Medulla oblongata (tissue), 1 donor: ENCODE results near the gene FOXP1.
A peak's percentile ranks its signal among the peaks of the same experiment; 100 is the strongest.

ENCODE experiments used
- DNase-seq: peaks from one replicate; pipeline ENCODE4 v3.0.0-alpha.2; 2015; ENCODE audit errors: extremely low spot score

FOXP1 gene

GRCh38 chr3:71586810-71587242 lies 3.3 kb upstream of the FOXP1 start:
- DNase-seq: no peak

DNA sequence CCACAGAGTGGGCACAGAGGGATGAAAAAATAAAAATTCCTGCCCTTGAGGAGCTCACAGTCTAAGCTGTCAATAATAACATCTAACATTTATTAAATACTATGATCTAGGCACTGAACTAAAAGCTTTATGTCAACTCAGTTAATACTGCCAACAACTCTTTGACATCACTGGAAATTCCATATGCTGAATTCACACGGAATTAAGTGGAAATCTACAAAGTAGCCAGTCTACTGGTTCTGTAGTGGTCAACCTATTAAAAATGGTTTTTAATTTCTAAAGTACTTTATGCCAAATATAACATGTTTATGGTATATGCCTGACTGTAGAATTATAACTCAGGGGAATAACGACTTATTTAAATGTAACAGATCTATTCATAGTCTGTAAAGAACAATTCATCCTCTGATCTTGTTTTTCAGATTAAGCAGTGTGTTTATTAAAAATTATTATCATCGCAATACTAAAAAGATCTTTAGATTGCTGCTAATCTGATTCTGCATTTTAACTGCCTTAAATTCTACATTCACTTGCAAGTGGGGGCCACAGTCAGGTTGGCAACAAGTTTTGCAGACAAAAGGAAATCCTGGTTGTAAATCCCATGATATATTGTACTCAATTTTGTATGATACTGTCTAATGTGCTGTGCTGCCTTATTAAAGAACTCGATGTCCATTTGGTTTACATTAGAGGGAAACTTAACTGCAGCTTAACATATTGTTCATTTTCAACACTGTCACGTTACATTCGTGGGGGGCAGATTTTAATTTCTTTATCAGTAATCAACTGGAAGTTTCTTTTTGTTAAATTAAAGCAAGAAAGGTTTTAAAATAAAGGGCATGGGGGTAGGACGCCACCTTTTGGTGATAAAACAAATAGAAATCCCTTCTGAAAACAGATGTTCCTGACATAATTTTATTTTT lies 2.6 kb upstream of the FOXP1 start:
- DNase-seq: peak; percentile 78

GRCh38 chr3:71585131-71585530 lies 1.6 kb upstream of the FOXP1 start:
- DNase-seq: peak; percentile 56

- DNase-seq: peak; percentile 80
Measured at GRCh38 chr3:71584394-71585011, 975 bp upstream of the FOXP1 start.

GRCh38 chr3:71582612-71583565 lies 639 bp downstream of the FOXP1 start:
- DNase-seq: peak; percentile 65

- peak; percentile 58 for DNase-seq
Measured at GRCh38 chr3:71582036-71582611, 1.4 kb downstream of the FOXP1 start.

- peak; percentile 48 for DNase-seq
Measured at GRCh38 chr3:71581457-71582035, 2.0 kb downstream of the FOXP1 start.

- DNase-seq: peak; percentile 23
Measured at GRCh38 chr3:71580636-71581456, 2.7 kb downstream of the FOXP1 start.

- DNase-seq: peak; percentile 46
Measured at GRCh38 chr3:71579935-71580406, 3.6 kb downstream of the FOXP1 start.

- DNase-seq: peak; percentile 19
Measured at GRCh38 chr3:71579326-71579934, 4.1 kb downstream of the FOXP1 start.

DNA sequence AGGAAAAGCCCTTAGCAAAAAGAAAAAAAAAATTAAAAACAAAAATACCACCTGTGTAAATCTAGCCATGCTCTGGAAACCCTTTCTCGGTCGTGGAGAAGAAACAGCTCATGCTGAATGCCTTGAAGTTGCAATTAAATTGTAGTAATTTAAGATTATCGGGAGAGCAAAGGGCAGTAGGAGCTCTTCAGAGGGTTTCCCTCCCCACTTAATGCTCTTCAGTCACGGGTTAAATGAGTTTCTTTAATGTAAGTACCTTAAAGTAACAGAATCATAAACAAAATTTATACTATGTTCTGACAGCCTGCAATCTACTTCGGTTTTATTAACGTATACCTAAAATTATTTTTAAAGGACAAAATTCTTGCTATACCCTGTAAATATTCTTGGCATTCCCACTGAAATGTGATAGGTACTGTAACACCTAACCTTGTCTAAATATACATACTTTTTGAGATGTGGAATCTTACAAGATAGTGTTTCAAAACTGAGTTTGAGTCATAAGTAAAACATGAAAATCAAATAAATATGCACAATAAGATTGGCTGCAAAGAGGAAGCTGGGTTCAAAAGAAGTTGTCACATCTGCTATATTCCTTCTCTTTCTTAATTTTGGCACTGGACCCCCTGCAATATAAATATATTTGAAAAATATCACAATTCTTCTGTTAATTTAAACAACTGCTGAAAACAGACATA lies 5.3 kb downstream of the FOXP1 start:
- no peak for DNase-seq

DNA sequence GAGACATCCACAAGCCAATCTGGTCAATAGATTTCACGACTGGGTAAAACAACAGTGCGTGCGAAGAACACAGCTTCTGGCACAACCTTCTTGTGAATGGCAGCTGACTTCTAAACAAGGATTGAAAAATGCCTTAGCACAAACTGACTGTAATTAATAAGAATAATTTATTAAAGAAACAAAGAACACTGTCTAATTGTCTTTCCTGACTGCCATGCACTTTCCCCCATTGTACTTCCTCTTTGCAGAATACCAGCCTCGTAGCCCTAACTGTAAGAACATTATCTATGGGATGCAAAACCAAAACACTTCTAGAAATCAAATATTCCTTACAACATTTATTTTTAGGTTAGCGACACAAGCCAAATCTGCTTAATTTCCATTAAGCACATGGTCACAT lies 6.5 kb downstream of the FOXP1 start:
- DNase-seq: peak; percentile 54

DNA sequence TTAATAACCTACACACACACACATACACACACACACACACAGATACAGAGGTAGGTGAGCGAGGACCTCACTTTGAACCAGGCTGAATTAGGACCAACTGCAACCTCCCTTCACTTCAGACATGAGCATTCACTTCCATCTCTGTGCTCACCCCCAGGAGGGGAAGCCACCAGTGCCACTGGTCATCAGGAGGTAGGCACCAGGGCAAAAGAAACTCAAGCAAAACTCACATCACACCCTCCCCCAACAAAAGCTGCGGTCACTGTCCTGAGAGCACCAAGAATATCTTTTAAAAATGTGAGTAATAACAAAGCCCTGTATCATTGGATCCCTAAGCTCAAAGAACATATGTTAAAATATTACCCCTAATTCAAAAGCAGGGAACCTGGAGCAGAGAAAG lies 8.1 kb downstream of the FOXP1 start:
- DNase-seq: no peak

- DNase-seq: no peak
Measured at GRCh38 chr3:71573181-71573580, 10.3 kb downstream of the FOXP1 start.

DNA sequence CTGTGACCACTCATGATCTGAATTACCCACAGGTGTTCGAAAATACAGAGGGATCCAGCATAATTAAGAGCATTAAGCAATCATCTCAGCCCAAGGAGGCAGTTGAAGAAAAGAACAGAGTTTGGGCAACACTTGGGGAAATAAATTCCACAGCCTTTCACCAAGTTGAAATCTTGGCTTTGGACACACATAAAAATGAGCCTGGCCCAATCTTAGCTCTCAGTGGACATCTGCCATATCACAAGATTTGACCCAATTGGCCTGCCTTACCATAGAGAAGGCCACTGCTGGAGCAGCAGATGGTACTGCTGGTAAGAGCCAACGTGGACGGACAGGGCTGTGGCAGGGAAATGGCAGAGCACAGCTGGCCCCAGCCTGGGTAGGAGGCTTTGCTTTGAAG lies 13.0 kb downstream of the FOXP1 start:
- DNase-seq: no peak

DNA sequence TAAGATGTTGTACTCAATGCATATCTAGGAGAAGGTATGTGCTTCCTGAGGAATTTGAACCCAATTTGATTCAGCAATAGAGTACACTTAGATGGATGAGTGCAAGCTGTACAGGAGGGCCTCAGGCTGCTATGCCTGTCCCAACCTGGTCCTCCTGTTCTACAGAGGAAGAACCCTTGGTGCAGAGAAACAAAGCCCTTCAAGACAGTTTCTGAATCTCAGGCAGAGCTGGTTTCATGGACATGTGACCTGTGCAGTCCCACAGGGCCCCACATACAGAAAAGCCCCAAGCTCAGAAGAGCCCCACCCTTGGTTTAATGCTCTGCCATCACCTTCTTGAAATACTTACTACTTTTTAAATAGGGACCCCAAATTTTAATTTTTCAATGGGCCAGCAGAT lies 15.3 kb downstream of the FOXP1 start:
- no peak for DNase-seq

GRCh38 chr3:71566776-71567175 lies 16.8 kb downstream of the FOXP1 start:
- DNase-seq: no peak

DNA sequence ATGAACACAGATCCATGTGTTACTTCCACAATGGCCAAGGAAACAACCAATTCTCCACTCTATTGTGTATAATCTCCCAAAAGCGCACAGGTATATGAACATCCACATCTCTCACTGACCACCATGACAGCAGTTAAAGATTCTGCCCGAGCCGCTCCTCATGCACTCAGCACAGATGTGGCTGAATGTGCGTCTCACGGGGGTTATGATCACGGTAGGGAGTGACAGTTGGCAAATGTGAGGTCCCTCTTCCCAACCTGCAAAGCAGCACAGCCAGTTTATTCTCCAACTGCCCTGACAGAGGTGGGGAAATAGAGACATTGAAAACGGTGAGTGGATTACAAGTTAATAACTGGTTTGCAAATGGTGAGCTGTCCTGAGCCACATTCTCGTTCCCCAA lies 17.6 kb downstream of the FOXP1 start:
- no peak for DNase-seq

DNA sequence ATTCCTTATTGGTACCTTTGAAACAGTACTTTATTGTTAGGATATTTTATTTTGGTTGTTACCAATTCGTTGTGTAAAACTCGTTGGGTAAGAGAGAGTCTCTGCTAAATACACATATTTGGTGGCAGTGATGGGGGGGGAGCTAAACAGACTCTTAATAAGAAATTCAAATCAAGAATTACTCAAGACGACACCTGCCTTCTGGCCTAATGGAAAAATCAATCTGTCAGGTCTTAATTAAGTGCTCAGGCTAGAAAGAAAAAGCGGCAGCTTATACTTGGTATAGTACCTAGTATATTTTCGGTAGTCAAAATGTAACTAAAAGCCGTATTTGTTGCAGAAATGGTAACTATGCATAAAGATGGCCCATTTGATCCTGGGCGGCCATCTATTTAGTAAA lies 18.2 kb downstream of the FOXP1 start:
- DNase-seq: no peak
